Panc1 (cell line): Measurements from ENCODE around the gene ZSCAN12. TPM values are rescaled to one million over a fixed set of nuclear protein-coding genes. Genes with fewer than 3 reads are reported as not detected.

Source experiments
- ATAC-seq: fragments of 200-7000 bp; cut with Tn5 transposase; 2 replicates; pipeline ENCODE4 v1.9.1; 2020; ENCODE audit warnings: mild to moderate bottlenecking, moderate library complexity
- BruUV-seq: library from RNA; stranded (reverse); fragments of 400-500 nt; replicated peaks from 2 replicates; lab custom pipeline; 2021; lab: Mats Ljungman, UMichigan
- CTCF ChIA-PET: fragments of 300-600 bp; sonication (Branson Sonifier 250); formaldehyde crosslinking; loops from one replicate; lab custom pipeline; 2022; ENCODE audit warnings: antibody characterized with exemption; lab: Charles Lee
- POLR2A ChIA-PET: fragments of 300-600 bp; sonication (Branson Sonifier 250); formaldehyde crosslinking; loops from one replicate; lab custom pipeline; 2022; ENCODE audit warnings: antibody characterized with exemption; lab: Charles Lee
- DNase-seq: peaks from one replicate; pipeline ENCODE4 v3.0.0-alpha.2; 2010; ENCODE audit warnings: low read depth, low spot score
- H3K27ac ChIP-seq: 2 replicates; pipeline ENCODE4 v1.5.1; 2011; ENCODE audit warnings: mild to moderate bottlenecking, low read length, inconsistent platforms
- H3K27me3 ChIP-seq: fragments of 200-500 bp; sonication (Bioruptor generic); 2 replicates; pipeline ENCODE4 v1.6.0; 2014; ENCODE audit warnings: low read length, inconsistent platforms; ENCODE audit not compliant: control insufficient read depth, insufficient read depth
- H3K36me3 ChIP-seq: fragments of 200-500 bp; sonication (Bioruptor generic); 2 replicates; pipeline ENCODE4 v1.5.1; 2014; ENCODE audit warnings: inconsistent platforms, mild to moderate bottlenecking, low read length, moderate library complexity; ENCODE audit not compliant: control insufficient read depth, insufficient read depth
- H3K4me1 ChIP-seq: 2 replicates; pipeline ENCODE4 v1.5.1; 2011; ENCODE audit warnings: inconsistent platforms, mild to moderate bottlenecking, low read length, moderate library complexity; ENCODE audit not compliant: control insufficient read depth, insufficient read depth
- H3K4me3 ChIP-seq, 2 experiments: 2 replicates each; pipeline ENCODE4 v1.5.1; 2011 to 2012; ENCODE audit warnings: low read depth in 2 of 2, low read length in 2 of 2, mild to moderate bottlenecking in 2 of 2, inconsistent platforms in 1 of 2, moderate library complexity in 1 of 2
- H3K9me3 ChIP-seq: fragments of 200-500 bp; sonication (Bioruptor generic); 2 replicates; pipeline ENCODE4 v1.5.1; 2014; ENCODE audit warnings: low read depth, mild to moderate bottlenecking, inconsistent platforms, low read length, moderate library complexity; ENCODE audit not compliant: control insufficient read depth, insufficient read depth
- POLR2AphosphoS5 ChIP-seq: IDR thresholded peaks from 2 replicates; pipeline ENCODE4 v1.6.1; 2012; ENCODE audit warnings: mild to moderate bottlenecking, low read depth, low read length, moderate library complexity
- SIN3A ChIP-seq: IDR thresholded peaks from 2 replicates; pipeline ENCODE4 v1.6.1; 2012; ENCODE audit warnings: low read depth, mild to moderate bottlenecking, low read length, moderate library complexity, borderline replicate concordance; ENCODE audit not compliant: insufficient read depth
- TCF7L2 ChIP-seq: IDR thresholded peaks from 2 replicates; pipeline ENCODE4 v1.6.1; 2011; ENCODE audit warnings: mild to moderate bottlenecking, low read depth, low read length, inconsistent platforms
- in situ Hi-C: cut with HindIII; loops from 2 replicates; pipeline ENCODE4 v1.10.0; 2016; ENCODE audit warnings: low sequenced_read_pairs, low pct_unique_long_range_greater_than_20kb
- intact Hi-C: fragments of 100-400 bp; cut with micrococcal nuclease; formaldehyde crosslinking; loops from one replicate; pipeline ENCODE4 v1.10.0; 2022; ENCODE audit not compliant: unreplicated experiment
- total RNA-seq: library from RNA; stranded (reverse); gene quantifications from one replicate; pipeline ENCODE4 v1.2.1, GENCODE V29; 2021; ENCODE audit not compliant: unreplicated experiment
- TF ChIP-seq, protein P1 (sequence below), 2 experiments: IDR thresholded peaks; 2 replicates each; pipeline ENCODE4 v1.6.1; 2011 to 2012; ENCODE audit warnings: low read depth in 2 of 2, control low read depth in 1 of 2, low read length in 1 of 2, mild to moderate bottlenecking in 1 of 2, moderate library complexity in 1 of 2; ENCODE audit not compliant: insufficient read depth in 1 of 2
- TF ChIP-seq, protein P2 (sequence below): fragments of 450-650 bp; IDR thresholded peaks from 2 replicates; pipeline ENCODE4 v1.5.1; 2017; ENCODE audit warnings: mild to moderate bottlenecking

The ZSCAN12 gene
- total RNA-seq, 1 experiment from 2014 or later = 3.2 TPM

DNA sequence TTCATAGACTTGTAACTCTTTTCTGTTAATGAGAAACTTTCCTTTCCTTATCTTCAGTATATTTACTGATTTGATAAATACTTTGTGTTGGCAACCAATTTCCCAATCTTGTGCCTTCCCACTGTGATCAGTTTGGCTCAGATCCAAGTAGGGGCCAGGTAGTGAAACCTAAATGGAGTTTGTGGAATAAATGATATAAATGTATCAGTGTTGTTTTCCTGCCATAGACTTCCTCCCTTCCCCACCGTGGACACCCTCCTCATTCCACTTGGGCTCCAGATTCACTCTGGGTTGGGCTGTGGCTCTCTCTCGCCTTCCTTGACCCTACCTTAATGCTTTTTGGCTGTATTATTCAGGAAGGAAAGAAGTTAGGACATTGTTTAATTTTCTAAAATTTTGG lies 48.5 kb downstream of the ZSCAN12 start:
- intact Hi-C loops (loop anchor here (5.0 to 10.0 kb wide), 3 partner anchors 84 to 446 kb away; partner anchors contain the start of gene ZSCAN26), in situ Hi-C loops (no loop called here)
- peaks cover 2% of the 10 kb centered on the region; the same call in 1 of the 2 replicates for H3K36me3 ChIP-seq
- H3K4me1 ChIP-seq = peaks cover 31% of the 10 kb centered on the region
- TF ChIP-seq POLR2AphosphoS5 (no peak), SIN3A (no peak), TCF7L2 (no peak)
- TF ChIP-seq, protein P1, sequence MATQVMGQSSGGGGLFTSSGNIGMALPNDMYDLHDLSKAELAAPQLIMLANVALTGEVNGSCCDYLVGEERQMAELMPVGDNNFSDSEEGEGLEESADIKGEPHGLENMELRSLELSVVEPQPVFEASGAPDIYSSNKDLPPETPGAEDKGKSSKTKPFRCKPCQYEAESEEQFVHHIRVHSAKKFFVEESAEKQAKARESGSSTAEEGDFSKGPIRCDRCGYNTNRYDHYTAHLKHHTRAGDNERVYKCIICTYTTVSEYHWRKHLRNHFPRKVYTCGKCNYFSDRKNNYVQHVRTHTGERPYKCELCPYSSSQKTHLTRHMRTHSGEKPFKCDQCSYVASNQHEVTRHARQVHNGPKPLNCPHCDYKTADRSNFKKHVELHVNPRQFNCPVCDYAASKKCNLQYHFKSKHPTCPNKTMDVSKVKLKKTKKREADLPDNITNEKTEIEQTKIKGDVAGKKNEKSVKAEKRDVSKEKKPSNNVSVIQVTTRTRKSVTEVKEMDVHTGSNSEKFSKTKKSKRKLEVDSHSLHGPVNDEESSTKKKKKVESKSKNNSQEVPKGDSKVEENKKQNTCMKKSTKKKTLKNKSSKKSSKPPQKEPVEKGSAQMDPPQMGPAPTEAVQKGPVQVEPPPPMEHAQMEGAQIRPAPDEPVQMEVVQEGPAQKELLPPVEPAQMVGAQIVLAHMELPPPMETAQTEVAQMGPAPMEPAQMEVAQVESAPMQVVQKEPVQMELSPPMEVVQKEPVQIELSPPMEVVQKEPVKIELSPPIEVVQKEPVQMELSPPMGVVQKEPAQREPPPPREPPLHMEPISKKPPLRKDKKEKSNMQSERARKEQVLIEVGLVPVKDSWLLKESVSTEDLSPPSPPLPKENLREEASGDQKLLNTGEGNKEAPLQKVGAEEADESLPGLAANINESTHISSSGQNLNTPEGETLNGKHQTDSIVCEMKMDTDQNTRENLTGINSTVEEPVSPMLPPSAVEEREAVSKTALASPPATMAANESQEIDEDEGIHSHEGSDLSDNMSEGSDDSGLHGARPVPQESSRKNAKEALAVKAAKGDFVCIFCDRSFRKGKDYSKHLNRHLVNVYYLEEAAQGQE (IDR thresholded peaks at IDR 0.05; ENCODE audit: insufficient read depth in 1 of 2, low read depth in 2 of 2, low read length in 1 of 2) = no peak
- TF ChIP-seq, protein P2, sequence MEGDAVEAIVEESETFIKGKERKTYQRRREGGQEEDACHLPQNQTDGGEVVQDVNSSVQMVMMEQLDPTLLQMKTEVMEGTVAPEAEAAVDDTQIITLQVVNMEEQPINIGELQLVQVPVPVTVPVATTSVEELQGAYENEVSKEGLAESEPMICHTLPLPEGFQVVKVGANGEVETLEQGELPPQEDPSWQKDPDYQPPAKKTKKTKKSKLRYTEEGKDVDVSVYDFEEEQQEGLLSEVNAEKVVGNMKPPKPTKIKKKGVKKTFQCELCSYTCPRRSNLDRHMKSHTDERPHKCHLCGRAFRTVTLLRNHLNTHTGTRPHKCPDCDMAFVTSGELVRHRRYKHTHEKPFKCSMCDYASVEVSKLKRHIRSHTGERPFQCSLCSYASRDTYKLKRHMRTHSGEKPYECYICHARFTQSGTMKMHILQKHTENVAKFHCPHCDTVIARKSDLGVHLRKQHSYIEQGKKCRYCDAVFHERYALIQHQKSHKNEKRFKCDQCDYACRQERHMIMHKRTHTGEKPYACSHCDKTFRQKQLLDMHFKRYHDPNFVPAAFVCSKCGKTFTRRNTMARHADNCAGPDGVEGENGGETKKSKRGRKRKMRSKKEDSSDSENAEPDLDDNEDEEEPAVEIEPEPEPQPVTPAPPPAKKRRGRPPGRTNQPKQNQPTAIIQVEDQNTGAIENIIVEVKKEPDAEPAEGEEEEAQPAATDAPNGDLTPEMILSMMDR = no peak
- BruUV-seq = no TSS peak
- ChIA-PET POLR2A (no interaction called here), CTCF (no interaction called here)
- no peaks in the 10 kb centered on the region for H3K9me3 ChIP-seq
- DNase-seq (no peak), ATAC-seq (no peak)
- no peaks in the 10 kb centered on the region for H3K27me3 ChIP-seq
- peak overlapping the region; percentile 73 to 75 for H3K4me3 ChIP-seq
- peak overlapping the region; percentile 93 for H3K27ac ChIP-seq

DNA sequence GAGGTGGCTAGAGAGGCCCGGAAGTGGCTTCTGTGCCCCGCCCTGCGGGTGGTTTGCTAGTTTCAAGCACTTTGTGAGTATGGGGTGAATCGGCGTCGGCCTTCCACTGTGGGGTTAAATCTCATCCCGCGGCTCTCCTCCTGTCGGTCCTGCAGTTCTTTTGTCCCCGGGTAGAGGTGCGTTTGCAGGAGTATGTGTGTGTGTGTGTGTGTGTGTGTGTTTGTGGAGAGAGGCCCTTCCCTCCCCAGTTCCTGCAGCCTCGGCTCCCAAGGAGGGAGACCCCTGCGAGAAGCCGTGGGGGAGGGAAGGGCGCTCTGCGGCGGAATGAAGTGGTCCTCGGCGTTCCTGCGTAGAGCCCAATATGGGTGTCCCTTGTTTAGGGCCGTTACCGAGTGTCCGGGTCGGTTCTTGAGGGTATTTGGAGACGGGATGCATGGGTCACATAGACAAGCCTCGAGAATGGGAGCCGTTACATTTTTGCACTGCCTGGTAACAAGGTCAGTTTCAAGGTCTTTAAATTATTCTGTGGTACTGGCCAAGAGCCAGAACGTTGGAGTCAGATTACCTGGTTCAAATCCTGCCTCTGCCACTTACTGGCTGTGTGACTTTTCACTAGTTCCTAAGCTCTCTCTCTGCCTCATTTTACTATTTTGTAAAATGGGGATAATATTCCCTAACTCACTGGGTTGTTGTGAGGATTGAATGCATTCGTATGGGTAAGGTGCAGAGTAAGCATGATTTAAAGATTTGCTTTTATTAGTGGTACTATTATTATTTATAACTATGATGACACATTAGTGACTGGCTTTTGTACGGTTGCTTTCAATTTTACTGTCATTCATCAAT lies 49.4 kb downstream of the ZSCAN12 start, which contains the start of gene ZKSCAN3:
ZKSCAN3 (plus strand) TSS at position 56 of the 846 bp plus-strand sequence. CDS start 9,640 bp downstream, outside the sequence.
- ChIA-PET CTCF (no interaction called here), POLR2A (interaction anchor here (0.7 to 0.9 kb wide), 2 partner anchors 9 to 14 kb away, joined by 6 to 8 read pairs; partner anchors contain the start of gene ZSCAN31)
- in situ Hi-C loops (no loop called here), intact Hi-C loops (loop anchor here (5.0 to 10.0 kb wide), 3 partner anchors 83 to 445 kb away; partner anchors contain the start of gene ZSCAN26)
- H3K9me3 ChIP-seq = no peaks in the 10 kb centered on the region
- H3K36me3 ChIP-seq = peaks cover 2% of the 10 kb centered on the region; the same call in 1 of the 2 replicates
- peaks cover 27% of the 10 kb centered on the region for H3K4me1 ChIP-seq
- H3K27ac ChIP-seq = peak within 1 kb of the TSS; percentile 93
- ATAC-seq (peak; percentile 92), DNase-seq (no peak)
- no peaks in the 10 kb centered on the region for H3K27me3 ChIP-seq
- peak; percentile 76; the same call in 1 of the 2 replicates for TF ChIP-seq SIN3A
- TF ChIP-seq, protein P2 = no peak
- TF ChIP-seq POLR2AphosphoS5 = peak; percentile 84
- TSS peak; percentile 87 for BruUV-seq
- peak within 1 kb of the TSS; percentile 73 to 75 for H3K4me3 ChIP-seq
